Osteocyte (in vitro differentiated cells): ENCODE measurements around the gene CDH11. TPM values are rescaled to one million over a fixed set of nuclear protein-coding genes. Genes with fewer than 3 reads are reported as not detected.

Experiments
- DNase-seq: peaks from one replicate; pipeline ENCODE4 v3.0.0; 2021; ENCODE audit warnings: mixed read lengths; ENCODE audit not compliant: unreplicated experiment; ENCODE audit errors: extremely low spot score
- H3K27ac Mint-ChIP-seq: one replicate; pipeline ENCODE4 v1.8.0; 2021; ENCODE audit warnings: mild to moderate bottlenecking, mixed read lengths; ENCODE audit not compliant: unreplicated experiment
- H3K27me3 Mint-ChIP-seq: one replicate; pipeline ENCODE4 v1.8.0; 2021; ENCODE audit warnings: mixed read lengths; ENCODE audit not compliant: unreplicated experiment
- H3K36me3 Mint-ChIP-seq: one replicate; pipeline ENCODE4 v1.8.0; 2021; ENCODE audit warnings: mixed read lengths; ENCODE audit not compliant: unreplicated experiment
- H3K4me1 Mint-ChIP-seq: one replicate; pipeline ENCODE4 v1.8.0; 2021; ENCODE audit warnings: mixed read lengths; ENCODE audit not compliant: unreplicated experiment
- H3K4me3 Mint-ChIP-seq: one replicate; pipeline ENCODE4 v1.8.0; 2021; ENCODE audit warnings: mild to moderate bottlenecking, moderate library complexity, mixed read lengths; ENCODE audit not compliant: unreplicated experiment
- H3K9me3 Mint-ChIP-seq: one replicate; pipeline ENCODE4 v1.8.0; 2021; ENCODE audit warnings: mixed read lengths; ENCODE audit not compliant: unreplicated experiment
- total RNA-seq: library from RNA; stranded (reverse); gene quantifications from 2 replicates; pipeline ENCODE4 v1.2.1, GENCODE V29; 2021
- TF ChIP-seq, protein P1 (sequence below): fragments of 200-600 bp; sonication (generic); IDR thresholded peaks from 2 replicates; pipeline ENCODE4 v1.5.0; 2021; ENCODE audit warnings: antibody characterized with exemption, mild to moderate bottlenecking, moderate library complexity

CDH11 gene
- total RNA-seq, 1 donor from 2014 or later, result 560 TPM

GRCh38 chr16:65124212-65124548, 2.3 kb upstream of the CDH11 start:
- no peak for DNase-seq
- Mint-ChIP-seq H3K27me3 (no peaks in the 10 kb centered on the region), H3K4me3 (peak overlapping the region; percentile 97), H3K4me1 (peaks cover 25% of the 10 kb centered on the region), H3K27ac (peak overlapping the region; percentile 88), H3K9me3 (no peaks in the 10 kb centered on the region), H3K36me3 (peaks cover 2% of the 10 kb centered on the region)
- TF ChIP-seq, protein P1, sequence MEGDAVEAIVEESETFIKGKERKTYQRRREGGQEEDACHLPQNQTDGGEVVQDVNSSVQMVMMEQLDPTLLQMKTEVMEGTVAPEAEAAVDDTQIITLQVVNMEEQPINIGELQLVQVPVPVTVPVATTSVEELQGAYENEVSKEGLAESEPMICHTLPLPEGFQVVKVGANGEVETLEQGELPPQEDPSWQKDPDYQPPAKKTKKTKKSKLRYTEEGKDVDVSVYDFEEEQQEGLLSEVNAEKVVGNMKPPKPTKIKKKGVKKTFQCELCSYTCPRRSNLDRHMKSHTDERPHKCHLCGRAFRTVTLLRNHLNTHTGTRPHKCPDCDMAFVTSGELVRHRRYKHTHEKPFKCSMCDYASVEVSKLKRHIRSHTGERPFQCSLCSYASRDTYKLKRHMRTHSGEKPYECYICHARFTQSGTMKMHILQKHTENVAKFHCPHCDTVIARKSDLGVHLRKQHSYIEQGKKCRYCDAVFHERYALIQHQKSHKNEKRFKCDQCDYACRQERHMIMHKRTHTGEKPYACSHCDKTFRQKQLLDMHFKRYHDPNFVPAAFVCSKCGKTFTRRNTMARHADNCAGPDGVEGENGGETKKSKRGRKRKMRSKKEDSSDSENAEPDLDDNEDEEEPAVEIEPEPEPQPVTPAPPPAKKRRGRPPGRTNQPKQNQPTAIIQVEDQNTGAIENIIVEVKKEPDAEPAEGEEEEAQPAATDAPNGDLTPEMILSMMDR, result no peak

GRCh38 chr16:65123396-65124211, 1.7 kb upstream of the CDH11 start:
- Mint-ChIP-seq H3K4me3 (peak overlapping the region; percentile 97), H3K9me3 (no peaks in the 10 kb centered on the region), H3K4me1 (peaks cover 30% of the 10 kb centered on the region), H3K27me3 (no peaks in the 10 kb centered on the region), H3K36me3 (peaks cover 2% of the 10 kb centered on the region), H3K27ac (peak overlapping the region; percentile 98)
- DNase-seq, result peak; percentile 85
- TF ChIP-seq, protein P1, result peak; percentile 5

GRCh38 chr16:65122724-65123395, 997 bp upstream of the CDH11 start:
- peak overlapping the region; percentile 97 for H3K4me3 Mint-ChIP-seq
- H3K9me3 Mint-ChIP-seq, result no peaks in the 10 kb centered on the region
- DNase-seq, result peak; percentile 90
- TF ChIP-seq, protein P1, result no peak
- peaks cover 38% of the 10 kb centered on the region for H3K4me1 Mint-ChIP-seq
- peak overlapping the region; percentile 98 for H3K27ac Mint-ChIP-seq
- no peaks in the 10 kb centered on the region for H3K27me3 Mint-ChIP-seq
- H3K36me3 Mint-ChIP-seq, result peaks cover 2% of the 10 kb centered on the region

- TF ChIP-seq, protein P1, result no peak
- Mint-ChIP-seq H3K4me3 (peak overlapping the region; percentile 84), H3K4me1 (peaks cover 56% of the 10 kb centered on the region), H3K9me3 (no peaks in the 10 kb centered on the region), H3K27ac (peak overlapping the region; percentile 93), H3K36me3 (peaks cover 16% of the 10 kb centered on the region), H3K27me3 (no peaks in the 10 kb centered on the region)
- peak; percentile 84 for DNase-seq
Observed at GRCh38 chr16:65120831-65121721, 787 bp downstream of the CDH11 start.
